Hepatocyte (in vitro differentiated cells): Measurements from ENCODE around the gene PDSS2. TPM values are rescaled to one million over a fixed set of nuclear protein-coding genes. Genes with fewer than 3 reads are reported as not detected.
"Not testable (repeated sequence)": the region's sequence is repeated elsewhere in the genome, so short reads cannot be mapped to it uniquely, and the experiment has no call there.

ENCODE experiments used
- DNase-seq: peaks from one replicate; pipeline ENCODE4 v3.0.0-alpha.2; 2016; ENCODE audit warnings: low spot score
- H2AFZ ChIP-seq: fragments of 200-600 bp; sonication (generic); 2 replicates; pipeline ENCODE4 v1.6.0; 2016; ENCODE audit warnings: antibody characterized with exemption, mild to moderate bottlenecking
- H3K27ac ChIP-seq: fragments of 200-600 bp; sonication (generic); 2 replicates; pipeline ENCODE4 v1.5.1; 2016; ENCODE audit warnings: mild to moderate bottlenecking
- H3K27me3 ChIP-seq: fragments of 200-600 bp; sonication (generic); 2 replicates; pipeline ENCODE4 v1.6.1; 2016
- H3K36me3 ChIP-seq: fragments of 200-600 bp; sonication (generic); replicated peaks from 2 replicates; pipeline ENCODE4 v1.5.1; 2016; ENCODE audit warnings: low read depth; ENCODE audit not compliant: insufficient read depth
- H3K4me1 ChIP-seq: fragments of 200-600 bp; sonication (generic); 2 replicates; pipeline ENCODE4 v1.5.1; 2016; ENCODE audit warnings: mild to moderate bottlenecking, moderate library complexity; ENCODE audit not compliant: insufficient read depth
- H3K4me2 ChIP-seq: fragments of 200-600 bp; sonication (generic); 2 replicates; pipeline ENCODE4 v1.6.0; 2016
- H3K4me3 ChIP-seq: fragments of 200-600 bp; sonication (generic); 2 replicates; pipeline ENCODE4 v1.5.1; 2016; ENCODE audit warnings: mild to moderate bottlenecking
- H3K79me2 ChIP-seq: fragments of 200-600 bp; sonication (generic); 2 replicates; pipeline ENCODE4 v1.6.0; 2017; ENCODE audit warnings: mild to moderate bottlenecking
- H3K9me2 ChIP-seq: fragments of 200-600 bp; sonication (generic); replicated peaks from 2 replicates; pipeline ENCODE4 v1.6.0; 2017; ENCODE audit warnings: mild to moderate bottlenecking; ENCODE audit not compliant: insufficient read depth
- H3K9me3 ChIP-seq: fragments of 200-600 bp; sonication (generic); 2 replicates; pipeline ENCODE4 v1.5.1; 2016; ENCODE audit warnings: low read depth, mild to moderate bottlenecking
- H4K20me1 ChIP-seq: fragments of 200-600 bp; sonication (generic); 2 replicates; pipeline ENCODE4 v1.6.0; 2016; ENCODE audit warnings: mild to moderate bottlenecking; ENCODE audit not compliant: insufficient read depth, poor library complexity, severe bottlenecking
- EZH2 ChIP-seq: fragments of 200-600 bp; sonication (generic); IDR thresholded peaks from 2 replicates; pipeline ENCODE4 v1.6.1; 2016; ENCODE audit warnings: antibody characterized with exemption, mild to moderate bottlenecking, borderline replicate concordance
- EZH2phosphoT487 ChIP-seq: fragments of 200-600 bp; sonication (generic); IDR thresholded peaks from one replicate; pipeline ENCODE4 v1.6.1; 2018; ENCODE audit warnings: antibody characterized with exemption, mild to moderate bottlenecking, low read depth, moderate library complexity; ENCODE audit not compliant: unreplicated experiment, severe bottlenecking
- WGBS: methylation state at CpG from one replicate; pipeline ENCODE4 v1.1.6; 2016; ENCODE audit warnings: low lambda C conversion rate; ENCODE audit errors: missing lambda C conversion rate; 5-methylcytosine and 5-hydroxymethylcytosine counted together
- polyA plus RNA-seq: library from polyadenylated mRNA; unstranded; fragments of >200 nt; fragmentation: Nextera tagmentation; extraction: Ambion mirVana; gene quantifications from 2 replicates; pipeline ENCODE4 v1.2.1, GENCODE V29; 2016
- total RNA-seq: library from RNA; depleted of rRNA; stranded (reverse); fragments of >200 nt; gene quantifications from 2 replicates; pipeline ENCODE4 v1.2.3, GENCODE V29; 2014
- TF ChIP-seq, protein P1 (sequence below): fragments of 200-600 bp; sonication (generic); IDR thresholded peaks from 2 replicates; pipeline ENCODE4 v1.5.1; 2016; ENCODE audit warnings: antibody characterized with exemption, mild to moderate bottlenecking; ENCODE audit not compliant: poor library complexity

Gene PDSS2
- total and polyA plus RNA-seq, 2 experiments from 2014 or later: 15.3 to 18.2 TPM

- no peak overlapping the region for H3K4me3 ChIP-seq
- WGBS: 96% methylated on average over 4 of the region's 4 CpGs
- no peaks in the 10 kb centered on the region for H3K27me3 ChIP-seq
- DNase-seq: no peak
- H3K9me3 ChIP-seq: no peaks in the 10 kb centered on the region
- H3K9me2 ChIP-seq: no peaks in the 10 kb centered on the region
- H3K4me2 ChIP-seq: no peak overlapping the region
- no peaks in the 10 kb centered on the region for H3K4me1 ChIP-seq
- H3K27ac ChIP-seq: no peak overlapping the region
- H3K36me3 ChIP-seq: no peaks in the 10 kb centered on the region
- H2AFZ ChIP-seq: no peak overlapping the region
- H4K20me1 ChIP-seq: no peaks in the 10 kb centered on the region
- TF ChIP-seq EZH2phosphoT487: no peak
- TF ChIP-seq, protein P1, sequence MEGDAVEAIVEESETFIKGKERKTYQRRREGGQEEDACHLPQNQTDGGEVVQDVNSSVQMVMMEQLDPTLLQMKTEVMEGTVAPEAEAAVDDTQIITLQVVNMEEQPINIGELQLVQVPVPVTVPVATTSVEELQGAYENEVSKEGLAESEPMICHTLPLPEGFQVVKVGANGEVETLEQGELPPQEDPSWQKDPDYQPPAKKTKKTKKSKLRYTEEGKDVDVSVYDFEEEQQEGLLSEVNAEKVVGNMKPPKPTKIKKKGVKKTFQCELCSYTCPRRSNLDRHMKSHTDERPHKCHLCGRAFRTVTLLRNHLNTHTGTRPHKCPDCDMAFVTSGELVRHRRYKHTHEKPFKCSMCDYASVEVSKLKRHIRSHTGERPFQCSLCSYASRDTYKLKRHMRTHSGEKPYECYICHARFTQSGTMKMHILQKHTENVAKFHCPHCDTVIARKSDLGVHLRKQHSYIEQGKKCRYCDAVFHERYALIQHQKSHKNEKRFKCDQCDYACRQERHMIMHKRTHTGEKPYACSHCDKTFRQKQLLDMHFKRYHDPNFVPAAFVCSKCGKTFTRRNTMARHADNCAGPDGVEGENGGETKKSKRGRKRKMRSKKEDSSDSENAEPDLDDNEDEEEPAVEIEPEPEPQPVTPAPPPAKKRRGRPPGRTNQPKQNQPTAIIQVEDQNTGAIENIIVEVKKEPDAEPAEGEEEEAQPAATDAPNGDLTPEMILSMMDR: no peak
- TF ChIP-seq EZH2: no peak
- H3K79me2 ChIP-seq: peaks cover 56% of the 10 kb centered on the region
Measured at GRCh38 chr6:107436881-107437280, 22.5 kb downstream of the PDSS2 start.

DNA sequence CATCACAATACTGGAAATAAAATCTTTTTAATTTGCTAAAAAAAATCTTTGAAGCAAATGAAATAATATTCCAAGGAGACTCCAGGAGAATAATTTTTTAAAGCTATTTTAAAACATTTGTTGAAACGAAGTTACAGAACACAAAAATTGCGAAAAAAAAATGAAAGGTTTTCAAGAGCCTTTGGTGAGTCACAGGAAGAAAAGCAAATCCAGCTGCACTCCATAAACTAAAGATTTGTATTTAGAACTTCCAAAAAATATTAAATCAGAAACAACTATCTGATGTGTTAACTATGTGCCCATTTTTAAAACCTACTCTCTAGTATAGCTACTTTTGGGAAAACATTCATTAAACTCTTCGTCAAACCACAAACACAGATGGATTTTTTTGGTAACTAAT, 23.6 kb downstream of the PDSS2 start:
- H3K4me2 ChIP-seq: no peak overlapping the region
- H3K36me3 ChIP-seq: no peaks in the 10 kb centered on the region

DNA sequence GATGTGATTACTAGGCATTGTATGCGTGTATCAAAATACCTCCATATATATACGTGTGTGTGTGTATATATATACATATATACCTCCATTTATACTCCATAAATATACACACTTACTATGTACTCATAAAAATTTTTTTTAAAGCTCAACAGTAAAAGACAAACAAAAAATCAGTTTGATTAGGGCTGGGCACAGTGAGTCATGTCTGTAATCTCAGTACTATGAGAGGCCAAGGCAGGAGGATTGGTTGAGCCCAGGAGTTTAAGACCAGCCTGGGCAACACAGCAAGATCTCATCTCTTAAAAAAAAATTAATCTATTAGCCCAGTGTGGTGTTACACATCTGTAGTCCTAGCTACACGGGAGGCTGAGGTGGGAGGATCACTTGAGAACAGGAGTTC, 24.6 kb downstream of the PDSS2 start:
- Histone ChIP-seq H3K36me3 (no peaks in the 10 kb centered on the region), H3K27ac (no peak overlapping the region), H3K27me3 (no peaks in the 10 kb centered on the region), H3K4me1 (no peaks in the 10 kb centered on the region), H3K9me2 (no peaks in the 10 kb centered on the region), H4K20me1 (no peaks in the 10 kb centered on the region), H3K79me2 (peaks cover 68% of the 10 kb centered on the region), H2AFZ (no peak overlapping the region), H3K4me3 (no peak overlapping the region), H3K4me2 (no peak overlapping the region), H3K9me3 (no peaks in the 10 kb centered on the region)
- no peak for DNase-seq
- 92% methylated on average over 3 of the region's 3 CpGs for WGBS
- TF ChIP-seq EZH2 (no peak), EZH2phosphoT487 (no peak)
- TF ChIP-seq, protein P1: no peak

More for the DNA sequence above, 23.6 kb downstream of the PDSS2 start:
- no peaks in the 10 kb centered on the region for H3K27me3 ChIP-seq
- no peaks in the 10 kb centered on the region for H3K4me1 ChIP-seq
- no peaks in the 10 kb centered on the region for H3K9me2 ChIP-seq
- H3K79me2 ChIP-seq: peaks cover 61% of the 10 kb centered on the region
- H3K9me3 ChIP-seq: no peaks in the 10 kb centered on the region
- no peaks in the 10 kb centered on the region for H4K20me1 ChIP-seq
- no peak for TF ChIP-seq EZH2phosphoT487
- TF ChIP-seq EZH2: no peak
- TF ChIP-seq, protein P1: no peak
- H3K4me3 ChIP-seq: no peak overlapping the region
- WGBS: 87% methylated on average over 3 of the region's 3 CpGs
- no peak overlapping the region for H2AFZ ChIP-seq
- no peak overlapping the region for H3K27ac ChIP-seq
- DNase-seq: no peak

- H3K27ac ChIP-seq, DNase-seq, H3K27me3 ChIP-seq, H3K4me1 ChIP-seq, H4K20me1 ChIP-seq, H3K9me2 ChIP-seq, H2AFZ ChIP-seq, H3K4me2 ChIP-seq, H3K36me3 ChIP-seq, H3K4me3 ChIP-seq, H3K9me3 ChIP-seq: not testable (repeated sequence)
- peaks cover 35% of the 10 kb centered on the region for H3K79me2 ChIP-seq
- 84% methylated on average over 6 of the region's 6 CpGs for WGBS
Measured at GRCh38 chr6:107425951-107426350, 33.4 kb downstream of the PDSS2 start.
